Measurements from ENCODE around the gene KCNMB3. TPM values are rescaled to one million over a fixed set of nuclear protein-coding genes. Genes with fewer than 3 reads are reported as not detected.

The KCNMB3 gene
- total and polyA plus RNA-seq, 2 of the 13 experiments (the other 11 are each of a cell fraction or from before 2014, with no cell fraction given), result 4.3 to 7.1 TPM

GRCh38 chr3:179260949-179261765 lies 10.2 kb upstream of the KCNMB3 start (continued):
- no peak for TF ChIP-seq ZBTB40 (IDR thresholded peaks at IDR 0.05)
- peak; percentile 57; the same call in 1 of the 2 replicates for TF ChIP-seq ZBTB40 (CRISPR knock-in tag; IDR thresholded peaks at IDR 0.05)
- 0 out of 2 replicates have a peak, but pooled peaks have one; percentile 22 for TF ChIP-seq GATAD1 (CRISPR knock-in tag; IDR thresholded peaks at IDR 0.05)
- TF ChIP-seq AKAP8 (CRISPR knock-in tag; IDR thresholded peaks at IDR 0.05), result no peak
- no peak for TF ChIP-seq KLF11 (CRISPR knock-in tag; IDR thresholded peaks at IDR 0.05)
- peak; percentile 29; the same call in 1 of the 2 replicates for TF ChIP-seq ZNF784 (CRISPR knock-in tag; IDR thresholded peaks at IDR 0.05; ENCODE audit: borderline replicate concordance)
- 0 out of 2 replicates have a peak, but pooled peaks have one; percentile 38 for TF ChIP-seq ZNF792 (CRISPR knock-in tag; IDR thresholded peaks at IDR 0.05)
- TF ChIP-seq LBX2 (CRISPR knock-in tag; IDR thresholded peaks at IDR 0.05; ENCODE audit: borderline replicate concordance), result peak; percentile 65; the same call in 1 of the 2 replicates
- peak; percentile 37; the same call in 1 of the 2 replicates for TF ChIP-seq KAT8 (CRISPR knock-in tag; IDR thresholded peaks at IDR 0.05)
- TF ChIP-seq PAX8 (CRISPR knock-in tag; IDR thresholded peaks at IDR 0.05; ENCODE audit: borderline replicate concordance), result no peak
- no peak for TF ChIP-seq REST (IDR thresholded peaks at IDR 0.05; ENCODE audit: borderline replicate concordance in 1 of 2, low read depth in 1 of 2, low read length in 2 of 2)
- no peak for TF ChIP-seq NR2F6 (IDR thresholded peaks at IDR 0.05)
- TF ChIP-seq NR2F6 (CRISPR knock-in tag; IDR thresholded peaks at IDR 0.05), result no peak
- TF ChIP-seq CERS6 (CRISPR knock-in tag; IDR thresholded peaks at IDR 0.05), result no peak

All from HepG2 (cell line).